AG04450 (cell line): ENCODE data around the gene GJC3. TPM values are rescaled to one million over a fixed set of nuclear protein-coding genes. Genes with fewer than 3 reads are reported as not detected.
"Not testable (repeated sequence)": the region's sequence is repeated elsewhere in the genome, so short reads cannot be mapped to it uniquely, and the experiment has no call there.

Experiments
- CTCF ChIA-PET: fragments of 300-600, 350-600 bp; formaldehyde crosslinking; extraction: SDS; loops from one replicate; lab custom pipeline; 2022; ENCODE audit warnings: antibody characterized with exemption, inconsistent platforms; lab: Charles Lee
- POLR2A ChIA-PET: fragments of 350-600 bp; formaldehyde crosslinking; extraction: SDS; loops from one replicate; lab custom pipeline; 2021; ENCODE audit warnings: antibody characterized with exemption, inconsistent platforms; lab: Yijun Ruan, JAX
- DNase-seq: peaks from one replicate; pipeline ENCODE4 v3.0.0-alpha.2; 2011; ENCODE audit warnings: low read depth, low spot score
- H3K27ac ChIP-seq: one replicate; pipeline ENCODE4 v1.5.1; 2012; ENCODE audit warnings: low read depth, low read length, control low read depth
- H3K27me3 ChIP-seq: one replicate; pipeline ENCODE4 v1.6.0; 2012; ENCODE audit warnings: low read length; ENCODE audit not compliant: control insufficient read depth, insufficient read depth
- H3K4me3 ChIP-seq: 2 replicates; pipeline ENCODE4 v1.5.1; 2011; ENCODE audit warnings: mild to moderate bottlenecking, low read depth, low read length, control low read depth
- H3K9me3 ChIP-seq: 2 replicates; pipeline ENCODE4 v1.5.1; 2012; ENCODE audit warnings: low read length; ENCODE audit not compliant: control insufficient read depth, insufficient read depth
- CTCF ChIP-seq: IDR thresholded peaks from 2 replicates; pipeline ENCODE4 v1.5.1; 2011; ENCODE audit warnings: low read depth, low read length, control low read depth, inconsistent platforms
- polyA plus RNA-seq: library from polyadenylated mRNA; depleted of rRNA; stranded (reverse); fragments of >200 nt; gene quantifications from 2 replicates; pipeline ENCODE4 v1.2.3, GENCODE V29; 2011

Gene GJC3
- polyA plus RNA-seq, 1 experiment = not detected

- Histone ChIP-seq H3K27me3 (peaks cover 20% of the 10 kb centered on the region), H3K9me3 (no peaks in the 10 kb centered on the region), H3K27ac (no peak overlapping the region), H3K4me3 (no peak overlapping the region)
- POLR2A ChIA-PET = no interaction called here
- no peak for TF ChIP-seq CTCF
- CTCF ChIA-PET = no interaction called here
- no peak for DNase-seq
Observed at GRCh38 chr7:99971242-99971641, 41.8 kb upstream of the GJC3 start.

DNA sequence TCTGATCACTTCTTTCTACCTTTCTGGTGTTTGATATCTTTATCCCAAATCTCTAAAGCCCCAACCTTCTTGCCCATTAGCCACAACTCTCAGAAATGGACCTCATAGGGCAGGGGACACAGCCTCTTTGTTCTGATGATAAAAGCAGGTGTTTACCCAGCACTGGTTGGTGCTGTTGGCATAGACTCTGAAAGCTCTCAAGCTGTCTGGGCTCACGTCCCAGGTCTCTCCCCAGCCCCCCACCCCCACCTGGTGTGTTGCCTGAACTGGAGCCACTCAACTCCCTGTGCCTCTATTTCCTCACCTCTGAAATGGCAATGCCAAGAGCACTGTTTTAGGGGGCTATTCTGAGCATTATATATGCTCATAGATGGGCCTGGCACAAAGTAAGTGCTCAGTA is 40.4 kb upstream of the GJC3 start:
- POLR2A ChIA-PET, H3K27ac ChIP-seq, H3K9me3 ChIP-seq, H3K4me3 ChIP-seq, DNase-seq: not testable (repeated sequence)
- peaks cover 21% of the 10 kb centered on the region for H3K27me3 ChIP-seq
- CTCF ChIA-PET = interaction anchor here (0.9 kb wide), 1 partner anchor 56 kb away, joined by 3 read pairs; no protein-coding TSS in a partner anchor

DNA sequence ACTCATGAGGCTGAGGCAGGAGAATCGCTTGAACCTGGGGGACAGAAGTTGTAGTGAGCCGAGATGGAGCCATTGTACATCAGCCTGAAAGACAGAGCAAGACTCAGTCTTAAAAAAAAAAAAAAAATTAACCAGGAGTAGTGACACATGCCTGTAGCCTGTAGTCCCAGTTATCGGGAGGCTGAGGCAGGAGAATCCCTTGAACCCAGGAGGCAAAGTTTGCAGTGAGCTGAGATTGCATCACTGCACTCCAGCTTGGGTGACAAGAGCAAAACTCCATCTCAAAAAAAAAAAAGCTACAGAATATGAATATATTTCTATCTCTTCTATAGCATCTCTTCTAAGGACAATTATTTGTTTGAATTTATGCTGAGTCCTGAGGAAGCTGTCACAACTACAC is 39.9 kb upstream of the GJC3 start:
- CTCF ChIA-PET = interaction anchor here (0.9 kb wide), 1 partner anchor 56 kb away, joined by 3 read pairs; no protein-coding TSS in a partner anchor

GRCh38 chr7:99958564-99959227 is 29.3 kb upstream of the GJC3 start:
- POLR2A ChIA-PET = no interaction called here
- DNase-seq = no peak
- Histone ChIP-seq H3K4me3 (no peak overlapping the region), H3K27me3 (peaks cover 7% of the 10 kb centered on the region), H3K9me3 (no peaks in the 10 kb centered on the region), H3K27ac (no peak overlapping the region)
- TF ChIP-seq CTCF = no peak
- CTCF ChIA-PET = no interaction called here

More for the DNA sequence above, 39.9 kb upstream of the GJC3 start:
- no peaks in the 10 kb centered on the region for H3K9me3 ChIP-seq
- peaks cover 21% of the 10 kb centered on the region for H3K27me3 ChIP-seq
- H3K27ac ChIP-seq = no peak overlapping the region
- no peak for TF ChIP-seq CTCF
- POLR2A ChIA-PET = no interaction called here
- no peak overlapping the region for H3K4me3 ChIP-seq
- DNase-seq = no peak

GRCh38 chr7:99955247-99955646 is 25.8 kb upstream of the GJC3 start:
- ChIA-PET CTCF (interaction anchor here (1.3 kb wide), 1 partner anchor 35 kb away, joined by 4 read pairs; no protein-coding TSS in a partner anchor), POLR2A (no interaction called here)
- Histone ChIP-seq H3K27ac (no peak overlapping the region), H3K27me3 (peaks cover 2% of the 10 kb centered on the region), H3K9me3 (no peaks in the 10 kb centered on the region), H3K4me3 (no peak overlapping the region)
- no peak for TF ChIP-seq CTCF
- DNase-seq = no peak

DNA sequence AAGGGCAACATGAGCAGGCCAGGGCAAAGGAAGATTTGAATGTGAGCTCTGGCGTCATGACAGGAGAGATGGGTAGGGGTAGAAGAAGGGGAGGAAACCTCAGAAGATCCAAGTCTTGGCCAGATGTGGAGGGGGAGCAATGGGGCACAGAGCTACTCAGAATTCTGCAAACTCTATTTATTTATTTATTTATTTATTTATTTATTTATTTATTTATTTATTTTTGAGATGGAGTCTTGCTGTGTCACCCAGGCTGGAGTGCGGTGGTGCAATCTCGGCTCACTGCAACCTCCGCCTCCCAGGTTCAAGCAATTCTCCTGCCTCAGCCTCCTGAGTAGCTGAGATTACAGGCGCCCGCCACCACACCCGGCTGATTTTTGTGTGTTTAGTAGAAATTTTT is 25.2 kb upstream of the GJC3 start:
- H3K27me3 ChIP-seq, H3K27ac ChIP-seq, POLR2A ChIA-PET, H3K9me3 ChIP-seq, DNase-seq, H3K4me3 ChIP-seq: not testable (repeated sequence)
- CTCF ChIA-PET = interaction anchor here (1.3 kb wide), 1 partner anchor 36 kb away, joined by 4 read pairs; no protein-coding TSS in a partner anchor
